ENCODE measurements around the gene NR2F1.

Gene NR2F1

GRCh38 chr5:93603078-93603792, 20.2 kb downstream of the NR2F1 start:
- H3K9me3 ChIP-seq (ENCODE audit: insufficient read depth, low read length): no peaks in the 10 kb centered on the region
- no peaks in the 10 kb centered on the region for H3K36me3 ChIP-seq (ENCODE audit: low read length)
- no peak overlapping the region for H3K27ac ChIP-seq (ENCODE audit: low read depth, low read length)
- H3F3A ChIP-seq (ENCODE audit: insufficient read depth): no peaks in the 10 kb centered on the region
- H3K4me3 ChIP-seq (ENCODE audit: insufficient read depth, low read length, poor library complexity, severe bottlenecking): no peak overlapping the region
- H3K9ac ChIP-seq (ENCODE audit: low read length): no peak overlapping the region
- no peak overlapping the region for H3K4me2 ChIP-seq (ENCODE audit: low read depth, low read length, poor library complexity, severe bottlenecking)
- no peaks in the 10 kb centered on the region for H4K20me1 ChIP-seq (ENCODE audit: low read depth, low read length)
- no peaks in the 10 kb centered on the region for H3K79me2 ChIP-seq (ENCODE audit: insufficient read depth, low read length)
- TF ChIP-seq CTCF (IDR thresholded peaks at IDR 0.05; ENCODE audit: insufficient read depth, low read length, poor library complexity, severe bottlenecking) (no peak), EZH2phosphoT487 (conservative IDR thresholded peaks at IDR 0.05; ENCODE audit: low read length) (no peak)
- no peaks in the 10 kb centered on the region for H3K9me2 ChIP-seq (replicated peaks; ENCODE audit: insufficient read depth, low read length)
- H3K27me3 ChIP-seq (ENCODE audit: low read length): no peaks in the 10 kb centered on the region
- H2AFZ ChIP-seq (ENCODE audit: low read depth, low read length, severe bottlenecking): no peak overlapping the region

DNA sequence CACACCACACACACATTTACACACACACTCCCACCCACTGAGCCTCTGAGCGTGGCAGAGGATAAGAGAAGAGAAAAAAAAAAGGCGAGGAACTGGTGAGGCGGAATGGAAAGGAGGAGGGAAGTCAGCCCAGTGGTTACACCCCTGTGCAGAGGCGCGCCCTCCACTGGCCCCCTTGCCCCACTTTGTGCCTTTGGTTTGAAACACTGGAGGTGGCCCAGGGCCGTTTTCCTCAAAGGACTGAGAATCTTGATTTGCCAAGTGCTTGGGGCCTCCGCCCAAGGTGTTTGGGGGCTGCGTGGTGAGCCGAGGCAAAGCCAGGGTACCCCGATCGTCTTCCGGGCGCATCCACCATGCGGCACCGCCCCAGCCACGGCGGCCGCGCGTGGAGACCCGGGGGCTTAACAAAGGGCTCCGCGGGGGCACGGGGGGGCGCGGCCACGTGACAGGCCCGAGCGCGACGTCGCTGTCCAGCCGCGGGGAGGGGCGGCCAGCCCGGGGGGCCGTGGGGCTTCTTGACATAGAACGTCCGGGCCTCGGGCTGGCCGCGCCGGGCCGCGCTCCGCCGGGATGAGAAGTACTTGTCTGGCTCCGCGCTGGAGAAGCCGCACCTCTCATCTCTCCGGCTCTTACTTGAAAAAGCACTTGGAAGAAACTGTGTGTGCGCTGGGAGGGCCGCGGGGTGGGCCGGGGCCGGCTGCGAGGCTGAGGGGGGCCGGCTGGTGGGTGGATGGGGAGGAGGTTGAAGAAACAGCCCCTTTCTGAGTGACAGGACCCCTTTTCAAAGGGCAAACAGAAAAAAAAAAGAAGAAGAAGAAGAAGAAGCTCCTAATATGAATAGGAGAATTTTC, 21.0 kb downstream of the NR2F1 start:
- Histone ChIP-seq H3F3A (ENCODE audit: insufficient read depth) (no peaks in the 10 kb centered on the region), H3K9me3 (ENCODE audit: insufficient read depth, low read length) (no peaks in the 10 kb centered on the region), H3K4me2 (ENCODE audit: low read depth, low read length, poor library complexity, severe bottlenecking) (no peak overlapping the region), H3K79me2 (ENCODE audit: insufficient read depth, low read length) (no peaks in the 10 kb centered on the region), H3K36me3 (ENCODE audit: low read length) (no peaks in the 10 kb centered on the region), H3K9ac (ENCODE audit: low read length) (no peak overlapping the region), H3K27ac (ENCODE audit: low read depth, low read length) (no peak overlapping the region), H4K20me1 (ENCODE audit: low read depth, low read length) (no peaks in the 10 kb centered on the region), H3K4me3 (ENCODE audit: insufficient read depth, low read length, poor library complexity, severe bottlenecking) (no peak overlapping the region), H3K27me3 (ENCODE audit: low read length) (no peaks in the 10 kb centered on the region), H2AFZ (ENCODE audit: low read depth, low read length, severe bottlenecking) (no peak overlapping the region), H3K9me2 (replicated peaks; ENCODE audit: insufficient read depth, low read length) (no peaks in the 10 kb centered on the region)
- TF ChIP-seq CTCF (IDR thresholded peaks at IDR 0.05; ENCODE audit: insufficient read depth, low read length, poor library complexity, severe bottlenecking) (no peak), EZH2phosphoT487 (conservative IDR thresholded peaks at IDR 0.05; ENCODE audit: low read length) (no peak)

DNA sequence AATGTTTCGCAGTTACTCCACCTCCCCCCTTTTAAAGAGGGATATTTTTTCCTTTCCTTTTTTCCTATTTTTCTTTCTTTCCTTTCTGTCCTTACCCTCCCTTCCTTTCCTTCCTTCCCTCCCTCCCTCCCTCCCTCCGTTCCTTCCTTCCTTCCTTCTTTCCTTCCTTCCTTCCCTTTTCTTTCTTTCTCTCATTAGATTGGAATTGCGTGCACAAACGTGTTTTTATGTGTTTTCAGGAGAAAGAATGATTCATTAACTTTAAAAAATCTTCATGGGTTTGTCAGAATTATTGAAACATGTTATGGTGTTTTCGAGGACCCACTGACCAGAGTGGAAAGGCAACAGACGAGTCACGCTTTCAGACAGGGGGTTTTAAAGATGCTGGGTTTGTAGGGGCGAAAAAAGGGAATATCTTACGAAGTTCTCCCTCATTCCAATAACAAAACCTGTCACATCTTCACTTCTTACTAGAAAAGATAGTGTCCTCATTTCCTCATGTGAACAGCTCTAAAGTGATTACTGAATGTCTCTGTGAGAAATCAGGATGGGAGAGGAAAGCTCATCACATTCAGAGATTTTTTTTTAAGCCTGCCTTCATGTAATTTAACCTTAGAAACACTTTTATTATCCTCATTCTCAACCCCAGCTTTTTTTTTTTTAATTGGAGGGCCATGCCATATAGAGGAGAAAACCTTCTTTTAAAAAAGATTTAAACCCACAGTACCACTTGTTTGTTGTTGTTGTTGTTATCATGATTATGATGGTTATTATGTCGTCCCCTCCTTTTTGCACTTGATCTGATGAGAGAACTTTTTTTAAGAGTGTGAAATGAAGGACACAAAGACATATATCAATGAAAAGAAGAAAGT, 21.9 kb downstream of the NR2F1 start:
- no peak overlapping the region for H3K4me2 ChIP-seq (ENCODE audit: low read depth, low read length, poor library complexity, severe bottlenecking)
- no peak overlapping the region for H3K27ac ChIP-seq (ENCODE audit: low read depth, low read length)
- H3K27me3 ChIP-seq (ENCODE audit: low read length): no peaks in the 10 kb centered on the region
- H3K9me3 ChIP-seq (ENCODE audit: insufficient read depth, low read length): no peaks in the 10 kb centered on the region
- H2AFZ ChIP-seq (ENCODE audit: low read depth, low read length, severe bottlenecking): no peak overlapping the region
- H3F3A ChIP-seq (ENCODE audit: insufficient read depth): no peaks in the 10 kb centered on the region
- no peaks in the 10 kb centered on the region for H3K9me2 ChIP-seq (replicated peaks; ENCODE audit: insufficient read depth, low read length)
- H3K36me3 ChIP-seq (ENCODE audit: low read length): no peaks in the 10 kb centered on the region
- no peak overlapping the region for H3K9ac ChIP-seq (ENCODE audit: low read length)
- H4K20me1 ChIP-seq (ENCODE audit: low read depth, low read length): no peaks in the 10 kb centered on the region
- H3K4me3 ChIP-seq (ENCODE audit: insufficient read depth, low read length, poor library complexity, severe bottlenecking): no peak overlapping the region
- no peaks in the 10 kb centered on the region for H3K79me2 ChIP-seq (ENCODE audit: insufficient read depth, low read length)
- TF ChIP-seq EZH2phosphoT487 (conservative IDR thresholded peaks at IDR 0.05; ENCODE audit: low read length) (no peak), CTCF (IDR thresholded peaks at IDR 0.05; ENCODE audit: insufficient read depth, low read length, poor library complexity, severe bottlenecking) (no peak)
